WTC11 (cell line): Measurements from ENCODE around the gene NSMF. TPM values are rescaled to one million over a fixed set of nuclear protein-coding genes. Genes with fewer than 3 reads are reported as not detected.

Source experiments
- ATAC-seq: fragments of 200-7000 bp; cut with Tn5 transposase; 2 replicates; pipeline ENCODE4 v1.10.0; 2021; ENCODE audit warnings: mild to moderate bottlenecking, moderate library complexity
- CTCF ChIA-PET: fragments of 300-600 bp; sonication (Branson Sonifier 250); formaldehyde crosslinking; loops from one replicate; lab custom pipeline; 2021; ENCODE audit warnings: antibody characterized with exemption; lab: Charles Lee
- POLR2A ChIA-PET: fragments of 350-600 bp; sonication (Branson Sonifier 250); formaldehyde crosslinking; loops from one replicate; lab custom pipeline; 2021; ENCODE audit warnings: antibody characterized with exemption; lab: Charles Lee
- DNase-seq: peaks from one replicate; pipeline ENCODE4 v3.0.0; 2021; ENCODE audit warnings: low spot score
- H3K27ac Mint-ChIP-seq: 2 replicates; pipeline ENCODE4 v1.8.0; 2021; ENCODE audit warnings: mixed read lengths
- H3K27me3 Mint-ChIP-seq: 2 replicates; pipeline ENCODE4 v1.8.0; 2021; ENCODE audit warnings: low read depth, mild to moderate bottlenecking, moderate library complexity, mixed read lengths
- H3K36me3 Mint-ChIP-seq: 2 replicates; pipeline ENCODE4 v1.8.0; 2021; ENCODE audit warnings: mixed read lengths
- H3K4me1 Mint-ChIP-seq: 2 replicates; pipeline ENCODE4 v1.8.0; 2022; ENCODE audit warnings: mixed read lengths
- H3K4me3 Mint-ChIP-seq: 2 replicates; pipeline ENCODE4 v1.8.0; 2021; ENCODE audit warnings: mild to moderate bottlenecking, moderate library complexity, mixed read lengths
- H3K9me3 Mint-ChIP-seq: 2 replicates; pipeline ENCODE4 v1.8.0; 2021; ENCODE audit warnings: mixed read lengths
- AR ChIP-seq: fragments of 250-450 bp; sonication (Bioruptor Pico); IDR thresholded peaks from 2 replicates; pipeline ENCODE4 v1.9.0; 2021; ENCODE audit warnings: mild to moderate bottlenecking
- ATF2 ChIP-seq: sonication (generic); formaldehyde crosslinking; IDR thresholded peaks from 2 replicates; pipeline ENCODE4 v1.8.1; 2022; ENCODE audit warnings: low read depth, missing genetic modification reagents, borderline replicate concordance
- CDX4 ChIP-seq: fragments of 250-450 bp; sonication (Bioruptor Pico); IDR thresholded peaks from 2 replicates; pipeline ENCODE4 v1.9.0; 2021; ENCODE audit warnings: moderate library complexity, mild to moderate bottlenecking, inconsistent platforms, borderline replicate concordance
- CREM ChIP-seq: sonication (generic); formaldehyde crosslinking; IDR thresholded peaks from 2 replicates; pipeline ENCODE4 v1.8.1; 2022; ENCODE audit warnings: mild to moderate bottlenecking, missing genetic modification reagents, moderate library complexity
- EMX1 ChIP-seq: fragments of 250-450 bp; sonication (Bioruptor Pico); IDR thresholded peaks from 2 replicates; pipeline ENCODE4 v1.8.0; 2021; ENCODE audit warnings: mild to moderate bottlenecking
- FOXP4 ChIP-seq: sonication (generic); formaldehyde crosslinking; IDR thresholded peaks from 2 replicates; pipeline ENCODE4 v1.8.0; 2022; ENCODE audit warnings: mild to moderate bottlenecking, missing genetic modification reagents
- GABPB1 ChIP-seq: sonication (generic); formaldehyde crosslinking; IDR thresholded peaks from 2 replicates; pipeline ENCODE4 v1.8.1; 2023; ENCODE audit warnings: mild to moderate bottlenecking, missing genetic modification reagents
- JUN ChIP-seq: sonication (generic); formaldehyde crosslinking; IDR thresholded peaks from 2 replicates; pipeline ENCODE4 v1.8.0; 2023; ENCODE audit warnings: mild to moderate bottlenecking, missing genetic modification reagents
- MXD4 ChIP-seq: fragments of 250-450 bp; sonication (Bioruptor Pico); IDR thresholded peaks from 2 replicates; pipeline ENCODE4 v1.8.0; 2021; ENCODE audit warnings: mild to moderate bottlenecking, moderate library complexity, borderline replicate concordance
- NFATC4 ChIP-seq: fragments of 250-450 bp; sonication (Bioruptor Pico); IDR thresholded peaks from 2 replicates; pipeline ENCODE4 v1.9.0; 2021; ENCODE audit warnings: mild to moderate bottlenecking
- NR1H2 ChIP-seq: sonication (generic); formaldehyde crosslinking; IDR thresholded peaks from 2 replicates; pipeline ENCODE4 v1.9.0; 2021; ENCODE audit warnings: mild to moderate bottlenecking, moderate library complexity, missing genetic modification reagents
- SP1 ChIP-seq: sonication (generic); formaldehyde crosslinking; conservative IDR thresholded peaks from 2 replicates; pipeline ENCODE4 v1.8.1; 2022; ENCODE audit warnings: missing genetic modification reagents
- ZBTB21 ChIP-seq: sonication (generic); formaldehyde crosslinking; IDR thresholded peaks from 2 replicates; pipeline ENCODE4 v1.8.1; 2023; ENCODE audit warnings: mild to moderate bottlenecking, missing genetic modification reagents, borderline replicate concordance
- ZBTB43 ChIP-seq: sonication (generic); formaldehyde crosslinking; IDR thresholded peaks from 2 replicates; pipeline ENCODE4 v1.8.1; 2023; ENCODE audit warnings: mild to moderate bottlenecking, missing genetic modification reagents
- ZNF121 ChIP-seq: sonication (generic); formaldehyde crosslinking; IDR thresholded peaks from 2 replicates; pipeline ENCODE4 v1.8.0; 2023; ENCODE audit warnings: missing genetic modification reagents
- ZNF425 ChIP-seq: fragments of 250-450 bp; sonication (Bioruptor Pico); conservative IDR thresholded peaks from 2 replicates; pipeline ENCODE4 v1.9.0; 2021; ENCODE audit warnings: mild to moderate bottlenecking
- ZNF512 ChIP-seq: sonication (generic); formaldehyde crosslinking; IDR thresholded peaks from 2 replicates; pipeline ENCODE4 v1.8.1; 2022; ENCODE audit warnings: missing genetic modification reagents, borderline replicate concordance
- ZNF532 ChIP-seq: fragments of 250-450 bp; sonication (Bioruptor Pico); IDR thresholded peaks from 2 replicates; pipeline ENCODE4 v1.9.0; 2021; ENCODE audit warnings: mild to moderate bottlenecking, borderline replicate concordance
- ZNF671 ChIP-seq: fragments of 250-450 bp; sonication (Bioruptor Pico); IDR thresholded peaks from 2 replicates; pipeline ENCODE4 v1.8.0; 2021; ENCODE audit warnings: mild to moderate bottlenecking
- total RNA-seq: library from RNA; stranded (reverse); gene quantifications from 3 replicates; pipeline ENCODE4 v1.2.3, GENCODE V29; 2021

The NSMF gene
- total RNA-seq, 1 experiment from 2014 or later, result 61.9 TPM

- Mint-ChIP-seq H3K9me3 (no peaks in the 10 kb centered on the region), H3K4me3 (no peak overlapping the region), H3K4me1 (peaks cover 3% of the 10 kb centered on the region), H3K27me3 (no peaks in the 10 kb centered on the region; the same call in 1 of the 2 replicates), H3K36me3 (no peaks in the 10 kb centered on the region), H3K27ac (no peak overlapping the region)
- TF ChIP-seq ATF2 (no peak), ZNF671 (CRISPR knock-in tag) (no peak), JUN (CRISPR knock-in tag) (no peak), NFATC4 (CRISPR knock-in tag) (no peak), FOXP4 (CRISPR knock-in tag) (no peak), ZNF425 (CRISPR knock-in tag) (no peak), SP1 (CRISPR knock-in tag) (no peak), NR1H2 (CRISPR knock-in tag) (no peak), ZNF512 (CRISPR knock-in tag) (no peak), ZNF532 (CRISPR knock-in tag) (no peak), CDX4 (CRISPR knock-in tag) (no peak), CREM (no peak), ZBTB21 (no peak), AR (CRISPR knock-in tag) (no peak), ZNF121 (CRISPR knock-in tag) (no peak), EMX1 (no peak), ZBTB43 (CRISPR knock-in tag) (no peak), MXD4 (no peak), GABPB1 (CRISPR knock-in tag) (no peak)
- ChIA-PET CTCF (interaction anchor here (3.6 kb wide), 1 partner anchor 26 kb away, joined by 13 read pairs; the partner anchor contains the start of genes EXD3 and NOXA1), POLR2A (no interaction called here)
- ATAC-seq (no peak), DNase-seq (no peak)
Measured at GRCh38 chr9:137448602-137448962, 10.6 kb downstream of the NSMF start.
